HepG2 (cell line): ENCODE measurements around the gene ZNRD2. TPM values are rescaled to one million over a fixed set of nuclear protein-coding genes. Genes with fewer than 3 reads are reported as not detected.

ENCODE experiments used
- CBX5 ChIP-seq: sonication (generic); formaldehyde crosslinking; IDR thresholded peaks from 2 replicates; pipeline ENCODE4 v1.4.0; 2020; ENCODE audit warnings: missing genetic modification reagents, borderline replicate concordance
- CC2D1A ChIP-seq: sonication (generic); formaldehyde crosslinking; IDR thresholded peaks from 2 replicates; pipeline ENCODE4 v1.8.1; 2023; ENCODE audit warnings: mild to moderate bottlenecking, missing genetic modification reagents
- MED8 ChIP-seq: sonication (generic); formaldehyde crosslinking; IDR thresholded peaks from 2 replicates; pipeline ENCODE4 v1.8.1; 2023; ENCODE audit warnings: mild to moderate bottlenecking, missing genetic modification reagents; ENCODE audit not compliant: insufficient replicate concordance
- MLXIP ChIP-seq: sonication (generic); formaldehyde crosslinking; IDR thresholded peaks from 2 replicates; pipeline ENCODE4 v1.9.0; 2021; ENCODE audit warnings: missing genetic modification reagents, borderline replicate concordance
- NR0B2 ChIP-seq: sonication (generic); formaldehyde crosslinking; IDR thresholded peaks from 2 replicates; pipeline ENCODE4 v1.4.0; 2020; ENCODE audit warnings: mild to moderate bottlenecking, missing genetic modification reagents
- THAP11 ChIP-seq: IDR thresholded peaks from 2 replicates; pipeline ENCODE4 v1.6.1; 2016; ENCODE audit warnings: missing biosample characterization, missing genetic modification reagents
- ZC3H13 ChIP-seq: sonication (generic); formaldehyde crosslinking; IDR thresholded peaks from 2 replicates; pipeline ENCODE4 v1.8.1; 2023; ENCODE audit warnings: mild to moderate bottlenecking, missing genetic modification reagents, moderate library complexity
- ZNF142 ChIP-seq: sonication (generic); formaldehyde crosslinking; IDR thresholded peaks from 2 replicates; pipeline ENCODE4 v1.4.0; 2020; ENCODE audit warnings: missing genetic modification reagents
- ZNF34 ChIP-seq: sonication (generic); formaldehyde crosslinking; IDR thresholded peaks from 2 replicates; pipeline ENCODE4 v1.4.0; 2020; ENCODE audit warnings: mild to moderate bottlenecking, missing genetic modification reagents, borderline replicate concordance
- ZNF496 ChIP-seq: sonication (generic); formaldehyde crosslinking; IDR thresholded peaks from 2 replicates; pipeline ENCODE4 v1.8.1; 2023; ENCODE audit warnings: mild to moderate bottlenecking, moderate library complexity, missing genetic modification reagents; ENCODE audit not compliant: insufficient replicate concordance
- ZNF687 ChIP-seq: sonication (generic); formaldehyde crosslinking; IDR thresholded peaks from 2 replicates; pipeline ENCODE4 v1.5.1; 2020; ENCODE audit warnings: mild to moderate bottlenecking, missing genetic modification reagents, moderate library complexity
- ZNF704 ChIP-seq: sonication (generic); formaldehyde crosslinking; IDR thresholded peaks from 2 replicates; pipeline ENCODE4 v1.8.1; 2023; ENCODE audit warnings: mild to moderate bottlenecking, inconsistent platforms, moderate library complexity, missing genetic modification reagents, borderline replicate concordance
- polyA plus RNA-seq, 8 experiments: library from polyadenylated mRNA; depleted of rRNA in 3 of 8; stranded (reverse) in 7 of 8; unstranded in 1 of 8; fragments of >200 nt; fragmentation: Illumina TruSeq in 4 of 8; extraction: Trizol in 4 of 8; gene quantifications; 2 replicates each; pipeline versions ENCODE4 v1.2.1 to v1.2.3, GENCODE V29; 2011 to 2016; ENCODE audit warnings: low read depth in 4 of 8, missing spikeins in 1 of 8, mixed read lengths in 1 of 8; ENCODE audit not compliant: insufficient read depth in 1 of 8
- total RNA-seq, 5 experiments: library from RNA; depleted of rRNA; stranded (reverse); fragments of >200 nt; fragmentation: Illumina TruSeq; extraction: Trizol; gene quantifications; 2 replicates each; pipeline ENCODE4 v1.2.3, GENCODE V29; 2016; ENCODE audit warnings: low read depth in 1 of 5

The ZNRD2 gene
- total and polyA plus RNA-seq, 2 of the 13 experiments (the other 11 are each of a cell fraction or from before 2014, with no cell fraction given), result 29.2 to 34.0 TPM

- TF ChIP-seq ZNF687 (peak; percentile 82), ZNF704 (CRISPR knock-in tag) (no peak), ZNF34 (CRISPR knock-in tag) (no peak), MED8 (no peak), ZC3H13 (CRISPR knock-in tag) (no peak), MLXIP (CRISPR knock-in tag) (peak; percentile 46; the same call in 1 of the 2 replicates), ZNF496 (CRISPR knock-in tag) (no peak), ZNF142 (CRISPR knock-in tag) (no peak), NR0B2 (CRISPR knock-in tag) (peak; percentile 62; the same call in 1 of the 2 replicates), THAP11 (CRISPR knock-in tag) (peak; percentile 38; the same call in 1 of the 2 replicates), CBX5 (CRISPR knock-in tag) (no peak), CC2D1A (no peak)
These were observed 45.3 kb upstream of the ZNRD2 start, which contains the start of gene SCYL1 (continued) for GRCh38 chr11:65524741-65525545.
